ENCODE data around the gene FKBP15.
"Not testable (repeated sequence)": the region's sequence is repeated elsewhere in the genome, so short reads cannot be mapped to it uniquely, and the experiment has no call there.

Gene FKBP15

GRCh38 chr9:113179839-113180238, 41.2 kb downstream of the FKBP15 start:
- DNase-seq (ENCODE audit: low spot score), result no peak

- no peak for DNase-seq (ENCODE audit: low spot score)
Measured at GRCh38 chr9:113178087-113178486, 43.0 kb downstream of the FKBP15 start.

- DNase-seq (ENCODE audit: low spot score), result no peak
Measured at GRCh38 chr9:113177251-113177650, 43.8 kb downstream of the FKBP15 start.

- DNase-seq (ENCODE audit: low spot score), result no peak
Measured at GRCh38 chr9:113176803-113177202, 44.3 kb downstream of the FKBP15 start.

GRCh38 chr9:113173341-113173740, 47.7 kb downstream of the FKBP15 start:
- DNase-seq (ENCODE audit: low spot score), result no peak

- no peak for DNase-seq (ENCODE audit: low spot score)
Measured at GRCh38 chr9:113168809-113169208, 52.3 kb downstream of the FKBP15 start.

- DNase-seq (ENCODE audit: low spot score), result no peak
Measured at GRCh38 chr9:113166039-113166438, 55.0 kb downstream of the FKBP15 start.

- peak; percentile 86 for DNase-seq (ENCODE audit: low spot score)
Measured at GRCh38 chr9:113164536-113165300, 56.4 kb downstream of the FKBP15 start.

GRCh38 chr9:113163001-113163400, 58.1 kb downstream of the FKBP15 start:
- DNase-seq (ENCODE audit: low spot score), result no peak

GRCh38 chr9:113160571-113160970, 60.5 kb downstream of the FKBP15 start:
- no peak for DNase-seq (ENCODE audit: low spot score)

GRCh38 chr9:113158446-113158845, 62.6 kb downstream of the FKBP15 start:
- no peak for DNase-seq (ENCODE audit: low spot score)

- DNase-seq (ENCODE audit: low spot score), result peak; percentile 45
Measured at GRCh38 chr9:113156880-113157279, 64.2 kb downstream of the FKBP15 start.

GRCh38 chr9:113155911-113156588, 65.0 kb downstream of the FKBP15 start:
- DNase-seq (ENCODE audit: low spot score), result peak; percentile 51

GRCh38 chr9:113154946-113155345, 66.1 kb downstream of the FKBP15 start:
- no peak for DNase-seq (ENCODE audit: low spot score)

- peak; percentile 62 for DNase-seq (ENCODE audit: low spot score)
Measured at GRCh38 chr9:113154471-113154870, 66.6 kb downstream of the FKBP15 start.

GRCh38 chr9:113153599-113153998, 67.5 kb downstream of the FKBP15 start:
- DNase-seq (ENCODE audit: low spot score), result peak; percentile 59

GRCh38 chr9:113152699-113153098, 68.4 kb downstream of the FKBP15 start:
- DNase-seq (ENCODE audit: low spot score), result peak; percentile 58

GRCh38 chr9:113151696-113152630, 69.1 kb downstream of the FKBP15 start:
- peak; percentile 45 for DNase-seq (ENCODE audit: low spot score)

GRCh38 chr9:113150670-113151611, 70.1 kb downstream of the FKBP15 start, which contains the start of gene SLC31A2:
Gene SLC31A2 (plus strand): TSS chr9:113151007. CDS start chr9:113151075, 68 bp downstream.
- DNase-seq (ENCODE audit: low spot score), result peak; percentile 84

- not testable (repeated sequence) for DNase-seq (ENCODE audit: low spot score)
Measured at GRCh38 chr9:113149561-113149960, 71.5 kb downstream of the FKBP15 start.

Measured in pons (tissue), 1 donor.